Hepatocyte (in vitro differentiated cells): ENCODE measurements around the gene DCAF11. TPM values are rescaled to one million over a fixed set of nuclear protein-coding genes. Genes with fewer than 3 reads are reported as not detected.
A peak's percentile ranks its signal among the peaks of the same experiment; 100 is the strongest.

Experiments
- DNase-seq: peaks from one replicate; pipeline ENCODE4 v3.0.0-alpha.2; 2016; ENCODE audit warnings: low spot score
- H2AFZ ChIP-seq: fragments of 200-600 bp; sonication (generic); 2 replicates; pipeline ENCODE4 v1.6.0; 2016; ENCODE audit warnings: antibody characterized with exemption, mild to moderate bottlenecking
- H3K27ac ChIP-seq: fragments of 200-600 bp; sonication (generic); 2 replicates; pipeline ENCODE4 v1.5.1; 2016; ENCODE audit warnings: mild to moderate bottlenecking
- H3K27me3 ChIP-seq: fragments of 200-600 bp; sonication (generic); 2 replicates; pipeline ENCODE4 v1.6.1; 2016
- H3K36me3 ChIP-seq: fragments of 200-600 bp; sonication (generic); replicated peaks from 2 replicates; pipeline ENCODE4 v1.5.1; 2016; ENCODE audit warnings: low read depth; ENCODE audit not compliant: insufficient read depth
- H3K4me1 ChIP-seq: fragments of 200-600 bp; sonication (generic); 2 replicates; pipeline ENCODE4 v1.5.1; 2016; ENCODE audit warnings: mild to moderate bottlenecking, moderate library complexity; ENCODE audit not compliant: insufficient read depth
- H3K4me2 ChIP-seq: fragments of 200-600 bp; sonication (generic); 2 replicates; pipeline ENCODE4 v1.6.0; 2016
- H3K4me3 ChIP-seq: fragments of 200-600 bp; sonication (generic); 2 replicates; pipeline ENCODE4 v1.5.1; 2016; ENCODE audit warnings: mild to moderate bottlenecking
- H3K79me2 ChIP-seq: fragments of 200-600 bp; sonication (generic); 2 replicates; pipeline ENCODE4 v1.6.0; 2017; ENCODE audit warnings: mild to moderate bottlenecking
- H3K9me2 ChIP-seq: fragments of 200-600 bp; sonication (generic); replicated peaks from 2 replicates; pipeline ENCODE4 v1.6.0; 2017; ENCODE audit warnings: mild to moderate bottlenecking; ENCODE audit not compliant: insufficient read depth
- H3K9me3 ChIP-seq: fragments of 200-600 bp; sonication (generic); 2 replicates; pipeline ENCODE4 v1.5.1; 2016; ENCODE audit warnings: low read depth, mild to moderate bottlenecking
- H4K20me1 ChIP-seq: fragments of 200-600 bp; sonication (generic); 2 replicates; pipeline ENCODE4 v1.6.0; 2016; ENCODE audit warnings: mild to moderate bottlenecking; ENCODE audit not compliant: insufficient read depth, poor library complexity, severe bottlenecking
- EZH2 ChIP-seq: fragments of 200-600 bp; sonication (generic); IDR thresholded peaks from 2 replicates; pipeline ENCODE4 v1.6.1; 2016; ENCODE audit warnings: antibody characterized with exemption, mild to moderate bottlenecking, borderline replicate concordance
- EZH2phosphoT487 ChIP-seq: fragments of 200-600 bp; sonication (generic); IDR thresholded peaks from one replicate; pipeline ENCODE4 v1.6.1; 2018; ENCODE audit warnings: antibody characterized with exemption, mild to moderate bottlenecking, low read depth, moderate library complexity; ENCODE audit not compliant: unreplicated experiment, severe bottlenecking
- WGBS: methylation state at CpG from one replicate; pipeline ENCODE4 v1.1.6; 2016; ENCODE audit warnings: low lambda C conversion rate; ENCODE audit errors: missing lambda C conversion rate; 5-methylcytosine and 5-hydroxymethylcytosine counted together
- polyA plus RNA-seq: library from polyadenylated mRNA; unstranded; fragments of >200 nt; fragmentation: Nextera tagmentation; extraction: Ambion mirVana; gene quantifications from 2 replicates; pipeline ENCODE4 v1.2.1, GENCODE V29; 2016
- total RNA-seq: library from RNA; depleted of rRNA; stranded (reverse); fragments of >200 nt; gene quantifications from 2 replicates; pipeline ENCODE4 v1.2.3, GENCODE V29; 2014
- TF ChIP-seq, protein P1 (sequence below): fragments of 200-600 bp; sonication (generic); IDR thresholded peaks from 2 replicates; pipeline ENCODE4 v1.5.1; 2016; ENCODE audit warnings: antibody characterized with exemption, mild to moderate bottlenecking; ENCODE audit not compliant: poor library complexity

The DCAF11 gene
- total and polyA plus RNA-seq, 2 experiments from 2014 or later: 55.6 to 78.9 TPM

DNA sequence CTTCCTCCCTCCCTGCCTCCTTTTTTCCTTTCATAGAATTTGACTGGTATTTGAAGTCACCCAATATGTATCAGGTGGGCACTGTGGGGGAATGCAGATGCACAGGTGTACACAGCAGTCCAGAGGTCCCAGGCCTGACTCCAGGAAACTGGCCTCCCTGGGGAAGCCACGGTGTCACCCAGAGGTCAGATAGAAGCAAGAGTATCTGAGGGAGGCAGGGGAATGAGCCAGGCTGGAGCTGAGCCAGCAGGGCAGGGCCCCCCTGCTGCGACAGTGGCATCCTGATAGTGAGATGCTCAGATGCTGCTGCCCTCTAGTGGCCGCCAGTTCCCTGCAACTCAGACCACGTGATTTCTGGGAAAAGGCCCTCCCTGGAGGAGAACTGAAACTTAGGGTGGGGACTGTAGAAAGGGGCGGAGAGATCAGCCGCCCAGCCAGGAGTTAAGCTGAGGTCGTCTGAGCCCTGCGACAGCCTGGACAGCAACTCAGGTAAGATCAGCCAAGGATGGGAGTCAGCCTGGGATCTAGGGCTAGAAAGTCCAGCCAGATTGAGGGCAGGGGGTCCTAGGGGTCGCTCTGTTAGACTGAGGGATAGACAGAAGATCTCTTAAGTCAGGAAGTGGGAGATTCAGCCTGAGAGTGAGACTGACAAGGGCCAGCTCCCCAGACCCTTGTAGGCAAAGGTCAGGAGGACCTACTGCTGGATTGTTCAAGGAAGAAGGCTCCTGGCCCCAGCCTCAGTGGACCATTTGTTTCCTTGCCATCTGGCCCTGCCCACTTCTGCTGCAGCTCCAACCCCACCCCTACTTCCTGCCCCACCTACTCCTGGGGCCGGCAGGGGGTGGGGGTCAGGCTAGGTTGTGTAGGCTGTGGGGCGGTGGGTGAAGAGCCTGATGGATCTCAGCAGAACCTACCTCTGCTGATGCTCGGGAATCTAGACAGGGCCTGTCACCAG, 46.5 kb downstream of the DCAF11 start, which contains the start of gene IRF9:
Gene IRF9, plus strand, starts transcription at position 416 of the 955 bp plus-strand sequence. CDS start 880 bp downstream, outside the sequence.
- Histone ChIP-seq H3K9me3 (no peaks in the 10 kb centered on the region), H3K4me2 (peak within 1 kb of the TSS; percentile 87), H3K4me1 (peaks cover 16% of the 10 kb centered on the region), H3K27ac (peak within 1 kb of the TSS; percentile 91), H3K9me2 (no peaks in the 10 kb centered on the region), H4K20me1 (peaks cover 5% of the 10 kb centered on the region), H3K27me3 (no peaks in the 10 kb centered on the region), H3K79me2 (peaks cover 25% of the 10 kb centered on the region), H2AFZ (peak within 1 kb of the TSS; percentile 22), H3K4me3 (peak within 1 kb of the TSS; percentile 25), H3K36me3 (no peaks in the 10 kb centered on the region)
- TF ChIP-seq, protein P1, sequence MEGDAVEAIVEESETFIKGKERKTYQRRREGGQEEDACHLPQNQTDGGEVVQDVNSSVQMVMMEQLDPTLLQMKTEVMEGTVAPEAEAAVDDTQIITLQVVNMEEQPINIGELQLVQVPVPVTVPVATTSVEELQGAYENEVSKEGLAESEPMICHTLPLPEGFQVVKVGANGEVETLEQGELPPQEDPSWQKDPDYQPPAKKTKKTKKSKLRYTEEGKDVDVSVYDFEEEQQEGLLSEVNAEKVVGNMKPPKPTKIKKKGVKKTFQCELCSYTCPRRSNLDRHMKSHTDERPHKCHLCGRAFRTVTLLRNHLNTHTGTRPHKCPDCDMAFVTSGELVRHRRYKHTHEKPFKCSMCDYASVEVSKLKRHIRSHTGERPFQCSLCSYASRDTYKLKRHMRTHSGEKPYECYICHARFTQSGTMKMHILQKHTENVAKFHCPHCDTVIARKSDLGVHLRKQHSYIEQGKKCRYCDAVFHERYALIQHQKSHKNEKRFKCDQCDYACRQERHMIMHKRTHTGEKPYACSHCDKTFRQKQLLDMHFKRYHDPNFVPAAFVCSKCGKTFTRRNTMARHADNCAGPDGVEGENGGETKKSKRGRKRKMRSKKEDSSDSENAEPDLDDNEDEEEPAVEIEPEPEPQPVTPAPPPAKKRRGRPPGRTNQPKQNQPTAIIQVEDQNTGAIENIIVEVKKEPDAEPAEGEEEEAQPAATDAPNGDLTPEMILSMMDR: peak; percentile 99
- TF ChIP-seq EZH2: no peak
- TF ChIP-seq EZH2phosphoT487: no peak
- 3% methylated on average over 12 of the region's 12 CpGs for WGBS
- peak; percentile 96 for DNase-seq

DNA sequence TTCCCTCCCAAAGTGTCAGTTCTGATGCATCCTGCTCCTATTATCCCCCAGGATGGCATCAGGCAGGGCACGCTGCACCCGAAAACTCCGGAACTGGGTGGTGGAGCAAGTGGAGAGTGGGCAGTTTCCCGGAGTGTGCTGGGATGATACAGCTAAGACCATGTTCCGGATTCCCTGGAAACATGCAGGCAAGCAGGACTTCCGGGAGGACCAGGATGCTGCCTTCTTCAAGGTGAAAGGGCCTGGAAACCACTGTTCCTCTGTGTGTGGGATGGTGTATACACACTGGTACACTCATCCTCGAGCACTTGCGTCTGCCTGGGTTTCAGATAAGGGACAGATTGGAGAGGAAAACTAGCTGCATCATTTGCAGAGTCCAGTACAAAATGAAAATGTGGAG, 47.5 kb downstream of the DCAF11 start:
- Histone ChIP-seq H3K27me3 (no peaks in the 10 kb centered on the region), H3K79me2 (peaks cover 25% of the 10 kb centered on the region), H3K4me2 (peak overlapping the region; percentile 87), H3K27ac (peak overlapping the region; percentile 91), H2AFZ (no peak overlapping the region), H4K20me1 (peaks cover 5% of the 10 kb centered on the region), H3K4me1 (peaks cover 16% of the 10 kb centered on the region), H3K9me2 (no peaks in the 10 kb centered on the region), H3K9me3 (no peaks in the 10 kb centered on the region), H3K4me3 (peak overlapping the region; percentile 25), H3K36me3 (no peaks in the 10 kb centered on the region)
- 86% methylated on average over 8 of the region's 8 CpGs for WGBS
- TF ChIP-seq, protein P1: no peak
- TF ChIP-seq EZH2: no peak
- TF ChIP-seq EZH2phosphoT487: no peak
- DNase-seq: no peak

DNA sequence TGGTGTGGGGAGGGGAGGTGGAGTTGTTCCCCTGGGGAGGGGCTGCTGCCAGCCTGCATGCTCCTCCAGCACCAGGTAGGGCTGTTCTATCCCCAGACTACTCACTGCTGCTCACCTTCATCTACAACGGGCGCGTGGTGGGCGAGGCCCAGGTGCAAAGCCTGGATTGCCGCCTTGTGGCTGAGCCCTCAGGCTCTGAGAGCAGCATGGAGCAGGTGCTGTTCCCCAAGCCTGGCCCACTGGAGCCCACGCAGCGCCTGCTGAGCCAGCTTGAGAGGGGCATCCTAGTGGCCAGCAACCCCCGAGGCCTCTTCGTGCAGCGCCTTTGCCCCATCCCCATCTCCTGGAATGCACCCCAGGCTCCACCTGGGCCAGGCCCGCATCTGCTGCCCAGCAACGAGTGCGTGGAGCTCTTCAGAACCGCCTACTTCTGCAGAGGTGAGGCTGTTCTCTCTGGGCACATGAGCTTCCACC, 50.0 kb downstream of the DCAF11 start:
- no peak overlapping the region for H3K4me2 ChIP-seq
- no peaks in the 10 kb centered on the region for H3K36me3 ChIP-seq
- no peaks in the 10 kb centered on the region for H3K27me3 ChIP-seq
- no peak for DNase-seq
- no peak overlapping the region for H2AFZ ChIP-seq
- TF ChIP-seq EZH2phosphoT487 (no peak), EZH2 (no peak)
- TF ChIP-seq, protein P1: no peak
- no peak overlapping the region for H3K27ac ChIP-seq
- H3K4me1 ChIP-seq: peaks cover 16% of the 10 kb centered on the region
- H4K20me1 ChIP-seq: peaks cover 5% of the 10 kb centered on the region
- peaks cover 25% of the 10 kb centered on the region for H3K79me2 ChIP-seq
- H3K9me2 ChIP-seq: no peaks in the 10 kb centered on the region
- H3K4me3 ChIP-seq: no peak overlapping the region
- H3K9me3 ChIP-seq: no peaks in the 10 kb centered on the region
- 94% methylated on average over 14 of the region's 14 CpGs for WGBS
